H1 (cell line): ENCODE data around the gene TCF20. TPM values are rescaled to one million over a fixed set of nuclear protein-coding genes. Genes with fewer than 3 reads are reported as not detected.

Source experiments
- CTCF ChIA-PET: fragments of 300-600 bp; sonication (Branson Sonifier 250); formaldehyde crosslinking; loops from one replicate; lab custom pipeline; 2021; ENCODE audit not compliant: partially characterized antibody; lab: Charles Lee
- POLR2A ChIA-PET: fragments of 300-600 bp; sonication (Branson Sonifier 250); formaldehyde crosslinking; loops from one replicate; lab custom pipeline; 2021; ENCODE audit warnings: inconsistent platforms; ENCODE audit not compliant: partially characterized antibody; lab: Charles Lee
- DNase-seq, 2 experiments: peaks; one replicate each; pipeline versions ENCODE4 v3.0.0 to v3.0.0-alpha.2; 2010 to 2022; ENCODE audit warnings: low spot score in 2 of 2, low read depth in 1 of 2, mixed read lengths in 1 of 2
- FAIRE-seq: peaks from 2 replicates; lab custom pipeline; 2011; peaks lifted over from hg19 to GRCh38; lab: Jason Lieb, UNC
- H2AFZ ChIP-seq: 2 replicates; pipeline ENCODE4 v1.8.1; 2012; ENCODE audit warnings: low read length, inconsistent platforms
- H2AK5ac ChIP-seq: 2 replicates; pipeline ENCODE4 v1.6.1; 2013; ENCODE audit warnings: low read depth, low read length
- H2BK120ac ChIP-seq: replicated peaks from 2 replicates; pipeline ENCODE3; 2013; ENCODE audit warnings: low read depth, low read length, inconsistent platforms
- H2BK12ac ChIP-seq: 2 replicates; pipeline ENCODE4 v1.6.1; 2013; ENCODE audit warnings: low read depth, low read length
- H2BK15ac ChIP-seq: 2 replicates; pipeline ENCODE4 v1.6.1; 2013; ENCODE audit warnings: low read length
- H2BK20ac ChIP-seq: 2 replicates; pipeline ENCODE4 v1.6.1; 2013; ENCODE audit warnings: low read length
- H2BK5ac ChIP-seq: 2 replicates; pipeline ENCODE4 v1.6.1; 2013; ENCODE audit warnings: low read depth, low read length
- H3K14ac ChIP-seq: 2 replicates; pipeline ENCODE4 v1.6.1; 2013; ENCODE audit warnings: inconsistent platforms; ENCODE audit not compliant: insufficient read length
- H3K18ac ChIP-seq: 2 replicates; pipeline ENCODE4 v1.6.1; 2013; ENCODE audit warnings: low read length; ENCODE audit errors: extremely low read depth
- H3K23ac ChIP-seq: 2 replicates; pipeline ENCODE4 v1.6.1; 2013; ENCODE audit warnings: inconsistent platforms; ENCODE audit not compliant: insufficient read length
- H3K23me2 ChIP-seq: 2 replicates; pipeline ENCODE4 v1.6.1; 2013; ENCODE audit warnings: low read depth, low read length
- H3K27ac ChIP-seq: 2 replicates; pipeline ENCODE4 v1.6.1; 2011; ENCODE audit warnings: low read depth, low read length, inconsistent platforms
- H3K27me3 ChIP-seq, 4 experiments: replicated peaks in 1 of 4; 1 replicate in 1 of 4; 2 replicates in 3 of 4; pipeline versions ENCODE4 v1.6.1 to v1.8.1; 2011 to 2013; ENCODE audit warnings: low read length in 3 of 4, mild to moderate bottlenecking in 3 of 4, inconsistent platforms in 2 of 4, mixed read lengths in 2 of 4, moderate library complexity in 1 of 4; ENCODE audit not compliant: control insufficient read depth in 3 of 4, insufficient read depth in 3 of 4; ENCODE audit errors: extremely low read depth in 1 of 4
- H3K36me3 ChIP-seq, 4 experiments: 2 replicates each; pipeline versions ENCODE4 v1.6.1 to v1.8.1; 2011 to 2013; ENCODE audit warnings: mild to moderate bottlenecking in 4 of 4, low read length in 3 of 4, moderate library complexity in 2 of 4, control low read depth in 1 of 4, inconsistent platforms in 1 of 4; ENCODE audit not compliant: insufficient read depth in 4 of 4, control insufficient read depth in 2 of 4
- H3K4ac ChIP-seq: replicated peaks from 2 replicates; pipeline ENCODE3; 2013; ENCODE audit warnings: low read length, low read depth, mixed read lengths, inconsistent platforms; ENCODE audit not compliant: insufficient read length
- H3K4me1 ChIP-seq, 4 experiments: replicated peaks in 1 of 4; 1 replicate in 1 of 4; 2 replicates in 3 of 4; pipeline versions ENCODE4 v1.6.1 to v1.8.1; 2011 to 2013; ENCODE audit warnings: low read length in 3 of 4, inconsistent platforms in 2 of 4, mixed read lengths in 1 of 4; ENCODE audit not compliant: insufficient read depth in 4 of 4, control insufficient read depth in 3 of 4
- H3K4me2 ChIP-seq, 2 experiments: 2 replicates each; pipeline versions ENCODE4 v1.6.1 to v1.8.1; 2011 to 2013; ENCODE audit warnings: low read depth in 2 of 2, low read length in 2 of 2, control low read depth in 1 of 2, inconsistent platforms in 1 of 2, mild to moderate bottlenecking in 1 of 2; ENCODE audit not compliant: insufficient read depth in 1 of 2
- H3K4me3 ChIP-seq, 4 experiments: fragments of 200-600, 300-600 bp in 1 of 4; sonication (generic), shearing (Covaris generic), sonication (Bioruptor Twin) in 1 of 4; 2 replicates each; pipeline versions ENCODE4 v1.5.1 to v1.8.1; 2011 to 2016; ENCODE audit warnings: low read length in 4 of 4, low read depth in 3 of 4, control low read depth in 2 of 4, inconsistent platforms in 2 of 4, mild to moderate bottlenecking in 2 of 4, mixed read lengths in 1 of 4, moderate library complexity in 1 of 4; ENCODE audit not compliant: insufficient read depth in 2 of 4; ENCODE audit errors: extremely low read depth in 1 of 4
- H3K56ac ChIP-seq: replicated peaks from 2 replicates; pipeline ENCODE3; 2013; ENCODE audit warnings: low read depth, mild to moderate bottlenecking, mixed read lengths, low read length, inconsistent platforms; ENCODE audit not compliant: insufficient read length
- H3K79me1 ChIP-seq: 2 replicates; pipeline ENCODE4 v1.6.1; 2013; ENCODE audit warnings: low read depth, low read length, control low read depth
- H3K79me2 ChIP-seq, 2 experiments: 2 replicates each; pipeline versions ENCODE4 v1.6.1 to v1.8.1; 2012 to 2013; ENCODE audit warnings: low read length in 2 of 2, mild to moderate bottlenecking in 2 of 2, inconsistent platforms in 1 of 2; ENCODE audit not compliant: insufficient read depth in 2 of 2, control insufficient read depth in 1 of 2
- H3K9ac ChIP-seq, 4 experiments: replicated peaks in 1 of 4; 1 replicate in 1 of 4; 2 replicates in 3 of 4; pipeline versions ENCODE4 v1.6.1 to v1.8.1; 2011 to 2013; ENCODE audit warnings: low read depth in 3 of 4, low read length in 3 of 4, control low read depth in 2 of 4, mild to moderate bottlenecking in 2 of 4, moderate library complexity in 2 of 4, inconsistent platforms in 1 of 4; ENCODE audit errors: extremely low read depth in 1 of 4
- H3K9me3 ChIP-seq, 2 experiments: 2 replicates each; pipeline versions ENCODE4 v1.6.1 to v1.8.1; 2012 to 2013; ENCODE audit warnings: mild to moderate bottlenecking in 2 of 2, moderate library complexity in 2 of 2, control low read depth in 1 of 2, inconsistent platforms in 1 of 2, low read depth in 1 of 2, low read length in 1 of 2, mixed read lengths in 1 of 2; ENCODE audit not compliant: insufficient read depth in 2 of 2
- H4K20me1 ChIP-seq, 2 experiments: replicated peaks in 1 of 2; 2 replicates each; pipeline versions ENCODE3 to v1.8.1; 2011 to 2013; ENCODE audit warnings: inconsistent platforms in 2 of 2, low read length in 2 of 2, mild to moderate bottlenecking in 1 of 2; ENCODE audit not compliant: insufficient read depth in 2 of 2, control insufficient read depth in 1 of 2
- H4K5ac ChIP-seq: 2 replicates; pipeline ENCODE4 v1.6.1; 2013; ENCODE audit warnings: low read length, low read depth, mixed read lengths, inconsistent platforms; ENCODE audit not compliant: insufficient read length
- H4K8ac ChIP-seq: 2 replicates; pipeline ENCODE4 v1.8.0; 2013; ENCODE audit warnings: mild to moderate bottlenecking, moderate library complexity, low read length, inconsistent platforms; ENCODE audit not compliant: insufficient read depth; ENCODE audit errors: extremely low read depth
- H4K91ac ChIP-seq: replicated peaks from 2 replicates; pipeline ENCODE3; 2013; ENCODE audit warnings: low read length, mixed read lengths, inconsistent platforms; ENCODE audit not compliant: insufficient read length
- CBX8 ChIP-seq: fragments of 300-800, 300-1000 bp; sonication (generic); IDR thresholded peaks from 2 replicates; pipeline ENCODE4 v1.7.1; 2016; ENCODE audit warnings: low read depth, low read length, borderline replicate concordance
- EP300 ChIP-seq, 2 experiments: IDR thresholded peaks; 1 replicate in 1 of 2; 2 replicates in 1 of 2; pipeline ENCODE4 v1.6.1; 2011 to 2012; ENCODE audit warnings: low read depth in 2 of 2, low read length in 2 of 2, mild to moderate bottlenecking in 2 of 2, borderline replicate concordance in 1 of 2, inconsistent platforms in 1 of 2, moderate library complexity in 1 of 2
- FOSL1 ChIP-seq: IDR thresholded peaks from 2 replicates; pipeline ENCODE4 v1.6.1; 2011; ENCODE audit warnings: mild to moderate bottlenecking, low read depth, low read length, moderate library complexity; ENCODE audit not compliant: insufficient read depth
- KDM5A ChIP-seq: fragments of 200-600 bp; IDR thresholded peaks from 2 replicates; pipeline ENCODE4 v1.7.1; 2012; ENCODE audit warnings: mild to moderate bottlenecking, low read length, inconsistent platforms, mixed read lengths
- NANOG ChIP-seq: IDR thresholded peaks from 2 replicates; pipeline ENCODE4 v1.6.1; 2011; ENCODE audit warnings: low read length, low read depth, mild to moderate bottlenecking, inconsistent platforms; ENCODE audit not compliant: insufficient read depth, poor library complexity, severe bottlenecking
- POLR2A ChIP-seq, 2 experiments: IDR thresholded peaks; 1 replicate in 1 of 2; 2 replicates in 1 of 2; pipeline ENCODE4 v1.6.1; 2011; ENCODE audit warnings: low read depth in 2 of 2, low read length in 2 of 2, mild to moderate bottlenecking in 2 of 2; ENCODE audit errors: control extremely low read depth in 1 of 2
- RAD21 ChIP-seq, 2 experiments: IDR thresholded peaks in 1 of 2; conservative IDR thresholded peaks in 1 of 2; 2 replicates each; pipeline ENCODE4 v1.6.1; 2011; ENCODE audit warnings: low read depth in 2 of 2, low read length in 2 of 2, improper control_type of control experiment in 1 of 2, inconsistent platforms in 1 of 2, mild to moderate bottlenecking in 1 of 2, moderate library complexity in 1 of 2
- RNF2 ChIP-seq: fragments of 200-900, 300-1000 bp; sonication (generic); IDR thresholded peaks from 2 replicates; pipeline ENCODE4 v1.7.1; 2016; ENCODE audit warnings: borderline replicate concordance, low read depth, mild to moderate bottlenecking, antibody characterized with exemption, low read length; ENCODE audit not compliant: poor library complexity, severe bottlenecking; ENCODE audit errors: missing control alignments
- SIN3A ChIP-seq, 2 experiments: IDR thresholded peaks in 1 of 2; conservative IDR thresholded peaks in 1 of 2; 2 replicates each; pipeline ENCODE4 v1.6.1; 2011 to 2012; ENCODE audit warnings: low read length in 2 of 2, improper control_type of control experiment in 1 of 2, low read depth in 1 of 2, mild to moderate bottlenecking in 1 of 2
- SP1 ChIP-seq: IDR thresholded peaks from 2 replicates; pipeline ENCODE4 v1.6.1; 2011; ENCODE audit warnings: low read depth, low read length
- YY1 ChIP-seq: IDR thresholded peaks from 2 replicates; pipeline ENCODE4 v1.6.1; 2011; ENCODE audit warnings: low read depth, mild to moderate bottlenecking, low read length
- ZNF274 ChIP-seq: IDR thresholded peaks from 2 replicates; pipeline ENCODE4 v1.7.0; 2012; ENCODE audit warnings: low read length, borderline replicate concordance; ENCODE audit errors: extremely low read depth
- WGBS, 2 experiments: shearing (Covaris generic) in 1 of 2; methylation state at CpG; one replicate each; pipeline versions ENCODE4 v1.1.6 to v1.1.7; 2013 to 2015; ENCODE audit warnings: low lambda C conversion rate in 2 of 2, mixed read lengths in 2 of 2, inconsistent platforms in 1 of 2, low coverage in 1 of 2, missing lambda C conversion rate in 1 of 2; ENCODE audit not compliant: insufficient replicate concordance in 2 of 2, insufficient coverage in 1 of 2, insufficient read length in 1 of 2; ENCODE audit errors: extremely low coverage in 1 of 2, missing lambda C conversion rate in 1 of 2; 5-methylcytosine and 5-hydroxymethylcytosine counted together
- polyA plus RNA-seq, 7 experiments: library from polyadenylated mRNA; depleted of rRNA in 3 of 7; stranded (reverse) in 5 of 7; unstranded in 2 of 7; fragments of >200 nt in 5 of 7; fragments of 200-250 nt in 2 of 7; gene quantifications; 1 replicate in 5 of 7; 2 replicates in 1 of 7; 4 replicates in 1 of 7; pipeline versions ENCODE4 v1.2.1 to v1.2.3, GENCODE V29; 2011 to 2013; ENCODE audit warnings: missing spikeins in 2 of 7, mixed read lengths in 2 of 7
- total RNA-seq: library from RNA; stranded (reverse); fragmentation: NEBNext Ultra II Directional; extraction: Animal tissue kit (Norgen Biotek cat#: 25700); gene quantifications from 2 replicates; pipeline ENCODE4 v1.2.1, GENCODE V29; 2021

TCF20 gene
- total and polyA plus RNA-seq, 2 of the 8 experiments (the other 6 are each of a cell fraction or from before 2014, with no cell fraction given) = 22.0 to 79.8 TPM

DNA sequence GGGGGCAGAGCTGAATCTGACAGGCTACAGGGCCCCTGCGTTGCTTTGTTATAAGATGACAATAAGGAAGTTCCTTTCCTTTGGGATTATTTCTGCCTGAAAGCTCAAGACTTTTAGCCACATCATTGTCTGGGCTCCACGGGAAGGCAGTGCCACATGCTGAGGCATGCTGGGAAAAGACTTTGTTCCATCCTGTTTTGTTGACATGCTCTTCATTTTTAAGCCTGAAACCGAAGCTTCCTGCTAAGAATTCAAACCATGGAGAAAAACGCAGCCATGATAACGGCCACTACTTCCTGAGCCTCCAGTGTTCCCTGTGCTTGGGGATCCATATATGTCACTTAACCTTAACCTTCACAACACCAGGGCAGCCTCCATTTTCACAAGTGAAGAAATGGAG, 5.5 kb upstream of the TCF20 start:
- FAIRE-seq (peak; percentile 90), DNase-seq (no peak)
- Histone ChIP-seq H2AFZ (no peak overlapping the region), H3K27me3 (peaks cover 0 to 27% (median 15%) of the 10 kb centered on the region in 4 experiments; a peak in 5 of 7 replicates), H3K18ac (peak overlapping the region; percentile 52; the same call in 1 of the 2 replicates), H3K79me1 (no peaks in the 10 kb centered on the region), H3K4me1 (peaks cover 22 to 35% (median 27%) of the 10 kb centered on the region in 4 experiments), H3K14ac (no peak overlapping the region), H2BK5ac (no peak overlapping the region; the same call in 1 of the 2 replicates), H2BK20ac (no peak overlapping the region), H4K20me1 (peaks cover 5 to 17% of the 10 kb centered on the region in 2 experiments), H3K4me3 (no peak overlapping the region; a peak in 1 of 8 replicates), H4K8ac (no peak overlapping the region), H3K27ac (no peak overlapping the region), H3K56ac (no peak overlapping the region), H2BK12ac (0 out of 2 replicates have a peak overlapping the region, but pooled peaks have one; percentile 80), H3K4ac (no peak overlapping the region), H3K36me3 (no peaks in the 10 kb centered on the region), H3K9ac (no peak overlapping the region), H3K9me3 (no peaks in the 10 kb centered on the region), H3K23me2 (peaks cover 2% of the 10 kb centered on the region; the same call in 1 of the 2 replicates), H3K23ac (no peak overlapping the region), H4K5ac (no peak overlapping the region), H3K79me2 (no peaks in the 10 kb centered on the region), H2BK15ac (peak overlapping the region; percentile 61; the same call in 1 of the 2 replicates), H2BK120ac (no peak overlapping the region), H2AK5ac (no peak overlapping the region), H4K91ac (no peak overlapping the region), H3K4me2 (peak overlapping the region; percentile 7 to 41; a peak in 2 of 4 replicates)
- ChIA-PET CTCF (interaction anchor here (0.7 to 4.5 kb wide), 14 partner anchors 9 to 185 kb away, joined by 3 to 19 read pairs (median 4); no protein-coding TSS in a partner anchor), POLR2A (interaction anchor here (1.3 kb wide), 1 partner anchor 9 kb away, joined by 3 read pairs; no protein-coding TSS in a partner anchor)
- 29% methylated on average over 5 of the region's 5 CpGs; no CpG with 5 or more reads in 1 of the 2 experiments for WGBS, 2 experiments
- TF ChIP-seq ZNF274 (no peak), SIN3A (conservative IDR thresholded peaks at IDR 0.05 in 1 of 2, IDR thresholded peaks at IDR 0.05 in 1 of 2; ENCODE audit: low read depth in 1 of 2, low read length in 2 of 2) (no peak), NANOG (peak; percentile 76), FOSL1 (no peak), POLR2A (IDR thresholded peaks at IDR 0.05; ENCODE audit: control extremely low read depth in 1 of 2, low read depth in 2 of 2, low read length in 2 of 2) (no peak), KDM5A (no peak), EP300 (IDR thresholded peaks at IDR 0.05; ENCODE audit: borderline replicate concordance in 1 of 2, low read depth in 2 of 2, low read length in 2 of 2) (peak in 1 of 2 experiments; percentile 77; a peak in 1 of 3 replicates), RNF2 (no peak), RAD21 (IDR thresholded peaks at IDR 0.05 in 1 of 2, conservative IDR thresholded peaks at IDR 0.05 in 1 of 2; ENCODE audit: low read depth in 2 of 2, low read length in 2 of 2) (no peak), SP1 (0 out of 2 replicates have a peak, but pooled peaks have one; percentile 18), YY1 (0 out of 2 replicates have a peak, but pooled peaks have one; percentile 63), CBX8 (no peak)
